H1 (cell line): ENCODE data around the gene USP7. TPM values are rescaled to one million over a fixed set of nuclear protein-coding genes. Genes with fewer than 3 reads are reported as not detected.

Experiments
- BCL11A ChIP-seq, 2 experiments: IDR thresholded peaks; one replicate each; pipeline ENCODE4 v1.6.1; 2011; ENCODE audit warnings: low read depth in 2 of 2, low read length in 2 of 2, mild to moderate bottlenecking in 2 of 2
- CBX5 ChIP-seq: fragments of 300-800, 300-1000 bp; sonication (generic); IDR thresholded peaks from 2 replicates; pipeline ENCODE4 v1.7.1; 2016; ENCODE audit warnings: antibody characterized with exemption, low read length, low read depth
- CTBP2 ChIP-seq: IDR thresholded peaks from 2 replicates; pipeline ENCODE4 v1.7.0; 2011; ENCODE audit warnings: borderline replicate concordance, mild to moderate bottlenecking, moderate library complexity, mixed read lengths, low read length; ENCODE audit not compliant: insufficient read depth, insufficient read length
- FOSL1 ChIP-seq: IDR thresholded peaks from 2 replicates; pipeline ENCODE4 v1.6.1; 2011; ENCODE audit warnings: mild to moderate bottlenecking, low read depth, low read length, moderate library complexity; ENCODE audit not compliant: insufficient read depth
- SIX5 ChIP-seq: IDR thresholded peaks from 2 replicates; pipeline ENCODE4 v1.6.1; 2011; ENCODE audit warnings: mild to moderate bottlenecking, low read depth, low read length
- SP1 ChIP-seq: IDR thresholded peaks from 2 replicates; pipeline ENCODE4 v1.6.1; 2011; ENCODE audit warnings: low read depth, low read length
- SP2 ChIP-seq: IDR thresholded peaks from 2 replicates; pipeline ENCODE4 v1.6.1; 2012; ENCODE audit warnings: mild to moderate bottlenecking, low read length, inconsistent platforms
- polyA plus RNA-seq, 7 experiments: library from polyadenylated mRNA; depleted of rRNA in 3 of 7; stranded (reverse) in 5 of 7; unstranded in 2 of 7; fragments of >200 nt in 5 of 7; fragments of 200-250 nt in 2 of 7; gene quantifications; 1 replicate in 5 of 7; 2 replicates in 1 of 7; 4 replicates in 1 of 7; pipeline versions ENCODE4 v1.2.1 to v1.2.3, GENCODE V29; 2011 to 2013; ENCODE audit warnings: missing spikeins in 2 of 7, mixed read lengths in 2 of 7
- total RNA-seq: library from RNA; stranded (reverse); fragmentation: NEBNext Ultra II Directional; extraction: Animal tissue kit (Norgen Biotek cat#: 25700); gene quantifications from 2 replicates; pipeline ENCODE4 v1.2.1, GENCODE V29; 2021
- TF ChIP-seq, protein P1 (sequence below): IDR thresholded peaks from 2 replicates; pipeline ENCODE4 v1.6.1; 2012; ENCODE audit warnings: inconsistent platforms

Gene USP7
- total and polyA plus RNA-seq, 2 of the 8 experiments (the other 6 are each of a cell fraction or from before 2014, with no cell fraction given), result 21.3 to 211 TPM

DNA sequence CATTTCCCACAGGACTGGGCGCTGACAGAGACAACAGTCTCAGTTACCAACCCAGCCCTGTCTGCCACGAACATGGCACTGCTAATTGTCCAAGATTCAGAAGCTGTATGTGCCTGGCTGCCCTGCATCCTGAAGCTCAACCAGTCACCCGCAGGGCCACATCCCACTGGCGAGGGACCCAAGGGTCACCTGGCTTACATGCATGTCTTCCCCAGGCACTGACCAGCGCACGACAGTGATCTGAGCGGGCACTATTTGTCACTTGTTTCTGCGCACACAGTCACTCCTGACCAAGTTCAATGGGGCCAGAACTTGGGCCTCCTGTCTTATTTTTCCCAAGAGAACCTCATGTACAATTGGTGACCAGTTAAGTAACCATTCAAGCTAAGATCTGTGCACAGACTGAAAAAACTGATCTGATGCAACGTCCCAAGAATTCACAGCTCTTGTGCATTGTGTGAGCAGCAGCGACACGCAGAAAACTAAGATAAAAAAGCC, 13.1 kb downstream of the USP7 start (continued):
- TF ChIP-seq SP1, result no peak
- TF ChIP-seq SIX5, result no peak
- TF ChIP-seq, protein P1, sequence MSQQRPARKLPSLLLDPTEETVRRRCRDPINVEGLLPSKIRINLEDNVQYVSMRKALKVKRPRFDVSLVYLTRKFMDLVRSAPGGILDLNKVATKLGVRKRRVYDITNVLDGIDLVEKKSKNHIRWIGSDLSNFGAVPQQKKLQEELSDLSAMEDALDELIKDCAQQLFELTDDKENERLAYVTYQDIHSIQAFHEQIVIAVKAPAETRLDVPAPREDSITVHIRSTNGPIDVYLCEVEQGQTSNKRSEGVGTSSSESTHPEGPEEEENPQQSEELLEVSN, result no peak
- TF ChIP-seq FOSL1, result no peak
- TF ChIP-seq SP2, result no peak
- no peak for TF ChIP-seq CTBP2
- TF ChIP-seq CBX5, result no peak
- no peak for TF ChIP-seq BCL11A (IDR thresholded peaks at IDR 0.05; ENCODE audit: low read depth in 2 of 2, low read length in 2 of 2)
